ENCODE data around the gene DACT3. TPM values are rescaled to one million over a fixed set of nuclear protein-coding genes. Genes with fewer than 3 reads are reported as not detected.

The DACT3 gene
- total and polyA plus RNA-seq, 2 of the 4 experiments (the other 2 are of a cell fraction) = 1.6 to 4.9 TPM

DNA sequence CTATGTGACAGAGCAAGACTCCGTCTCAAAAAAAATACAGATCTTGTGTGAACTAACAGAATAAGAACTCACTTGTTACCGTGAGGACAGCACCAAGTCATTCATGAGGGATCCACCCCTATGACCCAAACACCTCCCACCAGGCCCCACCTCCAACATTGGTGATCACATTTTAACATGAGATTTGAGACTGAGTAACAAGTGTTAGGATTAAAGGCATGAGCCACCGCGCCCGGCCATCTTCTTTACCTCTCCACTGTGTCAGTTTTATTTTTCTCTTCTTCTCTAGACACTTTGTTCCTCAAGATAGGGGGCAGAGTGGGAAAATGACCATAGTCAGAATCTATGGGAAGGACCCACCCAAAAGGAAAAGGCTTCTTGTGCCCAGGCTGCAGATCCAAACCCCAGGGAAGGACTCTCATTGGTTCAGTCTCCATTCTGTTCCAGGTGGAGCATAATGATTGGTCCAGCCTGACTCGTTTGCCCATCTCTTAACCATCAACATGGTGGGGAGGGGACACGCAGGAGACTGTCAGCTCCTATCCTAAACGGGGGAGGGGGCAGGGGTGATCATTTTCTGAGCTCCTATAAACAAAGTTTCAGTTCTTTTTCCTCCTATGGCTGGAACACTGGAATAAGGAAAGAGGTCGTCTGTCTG is 61.1 kb downstream of the DACT3 start:
- no peak overlapping the region for H3K56ac ChIP-seq (ENCODE audit: extremely low read depth, insufficient read depth, low read length)
- POLR2A ChIA-PET (ENCODE audit: unreplicated experiment) = interaction anchor here (0.6 kb wide), 2 partner anchors 435 to 600 kb away, joined by 3 to 14 read pairs; no protein-coding TSS in a partner anchor
- H2BK15ac ChIP-seq (ENCODE audit: low read depth, low read length) = no peak overlapping the region
- dilution Hi-C loops (cut with HindIII; ENCODE audit: low sequenced_read_pairs, unreplicated experiment) = no loop called here
- peak overlapping the region; percentile 79 to 100 for H4K8ac ChIP-seq (ENCODE audit: low read depth in 2 of 2, low read length in 2 of 2)
- H3K36me3 ChIP-seq (ENCODE audit: control insufficient read depth, insufficient read depth, low read length) = no peaks in the 10 kb centered on the region
- in situ Hi-C loops (cut with MboI; ENCODE audit: low sequenced_read_pairs) = no loop called here
- no peaks in the 10 kb centered on the region for H3K27me3 ChIP-seq (ENCODE audit: control insufficient read depth, insufficient read depth, low read length)
- TF ChIP-seq MAFK (IDR thresholded peaks at IDR 0.05; ENCODE audit: low read depth, low read length) = no peak
- TF ChIP-seq CHD1 (IDR thresholded peaks at IDR 0.05; ENCODE audit: low read depth, low read length) = no peak
- no CpG with 5 or more reads among the region's 9 CpGs for WGBS, 2 experiments (ENCODE audit: extremely low coverage in 2 of 2, insufficient read length in 1 of 2)
- peaks cover 31% of the 10 kb centered on the region for H4K20me1 ChIP-seq (ENCODE audit: insufficient read depth, low read length)
- peak overlapping the region; percentile 100 for H2AFZ ChIP-seq (replicated peaks; ENCODE audit: low read length, poor library complexity)
- H4K5ac ChIP-seq (ENCODE audit: low read depth, low read length) = peak overlapping the region; percentile 97
- DNase-seq (no peak), ATAC-seq (ENCODE audit: low read depth) (no peak)
- H2BK5ac ChIP-seq (ENCODE audit: low read depth, low read length, poor library complexity, severe bottlenecking) = no peak overlapping the region
- H3K79me1 ChIP-seq (ENCODE audit: low read depth in 1 of 2, low read length in 2 of 2) = peaks cover 0 to 33% of the 10 kb centered on the region in 2 experiments; a peak in 2 of 4 replicates
- CTCF ChIA-PET = no interaction called here
- peaks cover 4% of the 10 kb centered on the region; the same call in 1 of the 2 replicates for H3K9me3 ChIP-seq (ENCODE audit: control insufficient read depth, insufficient read depth, low read length)
- peak overlapping the region; percentile 54 for H3K4me3 ChIP-seq (ENCODE audit: insufficient read depth, low read depth, low read length)
- H3K14ac ChIP-seq (replicated peaks; ENCODE audit: low read depth, low read length) = peak overlapping the region; percentile 100
- peak overlapping the region; percentile 22; the same call in 1 of the 2 replicates for H3K23ac ChIP-seq (ENCODE audit: low read depth, low read length)
- peak overlapping the region; percentile 99 for H2AK9ac ChIP-seq (replicated peaks; ENCODE audit: low read depth, low read length, poor library complexity)
- H3K9me1 ChIP-seq (ENCODE audit: insufficient read depth, low read length) = peaks cover 16% of the 10 kb centered on the region
- peaks cover 15% of the 10 kb centered on the region for H3K4me1 ChIP-seq (ENCODE audit: control insufficient read depth, insufficient read depth, low read length)
- H2BK20ac ChIP-seq (ENCODE audit: low read depth, low read length) = 0 out of 2 replicates have a peak overlapping the region, but pooled peaks have one; percentile 40
- peak overlapping the region; percentile 100 for H3K4ac ChIP-seq (ENCODE audit: low read depth, low read length)
- peak overlapping the region; percentile 100 for H4K91ac ChIP-seq (ENCODE audit: insufficient read depth, low read depth, low read length)
- no peak overlapping the region; the same call in 1 of the 2 replicates for H3K27ac ChIP-seq (ENCODE audit: insufficient read depth, low read length)
- no TSS peak for BruUV-seq (replicated peaks)
- H2BK120ac ChIP-seq (ENCODE audit: low read depth, low read length) = no peak overlapping the region
- H3K18ac ChIP-seq (ENCODE audit: low read depth, low read length) = no peak overlapping the region; the same call in 1 of the 2 replicates
- H2AK5ac ChIP-seq (ENCODE audit: low read depth, low read length) = peak overlapping the region; percentile 94
- peak overlapping the region; percentile 88 for H3K9ac ChIP-seq (ENCODE audit: low read depth, low read length)
- H3K4me2 ChIP-seq (ENCODE audit: low read depth, low read length) = peak overlapping the region; percentile 66
- intact Hi-C loops (cut with micrococcal nuclease) = no loop called here
